GOT3 (cell line): ENCODE data around the gene CAMK2N2.

ENCODE experiments used
- DNase-seq: peaks from one replicate; lab custom pipeline; 2025; ENCODE audit warnings: mixed read lengths; lab: John Stamatoyannopoulos, UW

CAMK2N2 gene

DNA sequence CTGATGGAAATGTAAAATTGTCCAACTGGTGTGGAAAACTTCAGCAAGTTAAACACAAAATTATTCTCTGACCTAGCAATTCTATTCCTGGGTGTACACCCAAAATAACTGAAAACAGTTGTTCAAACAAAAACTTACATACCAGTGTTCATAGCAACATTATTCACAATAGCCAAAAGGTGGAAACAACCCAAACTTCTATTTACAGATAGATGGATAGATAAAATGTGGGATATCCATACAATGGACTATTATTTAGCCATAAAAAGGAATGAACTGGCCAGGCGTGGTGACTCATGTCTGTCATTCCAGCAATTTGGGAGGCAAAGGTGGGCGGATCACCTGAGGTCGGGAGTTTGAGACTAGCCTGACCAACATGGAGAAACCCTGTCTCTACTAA is 38.8 kb downstream of the CAMK2N2 start:
- DNase-seq, result no peak

DNA sequence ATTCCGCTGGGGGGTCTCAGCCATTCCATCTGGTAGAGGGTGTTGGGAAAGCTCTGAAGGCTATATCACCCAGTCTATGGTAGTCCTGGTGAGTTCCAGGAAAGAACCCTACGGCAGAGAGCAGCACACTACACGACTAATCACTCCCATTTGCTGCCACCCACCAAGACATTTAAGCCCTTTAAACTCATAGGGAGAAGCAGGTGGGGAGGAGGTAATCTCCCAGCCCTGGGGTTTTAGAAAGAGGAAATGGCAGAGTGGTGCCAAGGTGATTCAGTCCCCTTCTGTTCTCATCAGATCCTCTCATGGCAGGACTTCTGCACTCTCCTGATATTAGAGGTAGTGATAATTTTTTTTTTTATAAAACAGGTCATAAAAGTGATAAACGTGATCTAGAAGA is 42.5 kb downstream of the CAMK2N2 start:
- no peak for DNase-seq

DNA sequence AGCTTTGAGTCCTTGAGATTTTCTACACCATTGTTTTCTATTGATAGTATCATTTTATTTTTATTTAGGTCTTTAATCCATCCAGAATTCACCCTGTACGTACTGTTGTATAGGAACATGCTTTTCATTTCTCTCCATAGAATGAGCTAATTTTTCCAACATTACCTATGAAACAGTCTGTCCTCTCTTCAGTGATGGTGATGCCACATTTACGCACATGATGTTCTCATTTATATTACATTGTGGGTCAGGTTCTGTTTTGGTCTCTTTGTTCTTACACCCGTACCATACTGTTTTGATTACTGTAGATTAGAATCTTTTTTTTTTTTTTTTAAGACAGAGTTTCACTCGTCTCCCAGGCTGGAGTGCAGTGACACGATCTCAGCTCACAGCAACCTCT is 49.6 kb downstream of the CAMK2N2 start:
- DNase-seq, result no peak

DNA sequence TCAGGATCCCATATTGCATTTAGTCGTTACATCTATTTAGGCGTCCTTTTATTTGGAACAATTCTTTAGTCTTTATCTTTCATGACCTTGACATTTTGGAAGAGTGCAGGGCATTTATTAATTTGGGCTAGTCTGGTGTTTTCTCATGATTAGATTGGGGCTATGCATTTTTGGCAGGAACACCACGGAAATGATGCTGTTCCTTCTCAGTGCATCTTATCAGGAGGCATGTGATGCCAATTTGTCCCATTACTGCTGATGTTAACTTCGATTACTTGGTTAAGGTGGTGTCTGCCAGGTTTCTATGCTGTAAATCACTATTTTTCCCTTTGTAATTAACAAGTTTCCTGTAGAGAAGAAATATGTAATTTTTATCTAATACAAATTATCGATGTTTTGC is 50.1 kb downstream of the CAMK2N2 start:
- no peak for DNase-seq
